Measurements from ENCODE around the gene CREB3L4. TPM values are rescaled to one million over a fixed set of nuclear protein-coding genes. Genes with fewer than 3 reads are reported as not detected.

Gene CREB3L4
- total and polyA plus RNA-seq, 2 of the 13 experiments (the other 11 are each of a cell fraction or from before 2014, with no cell fraction given) = 9.9 to 18.7 TPM

DNA sequence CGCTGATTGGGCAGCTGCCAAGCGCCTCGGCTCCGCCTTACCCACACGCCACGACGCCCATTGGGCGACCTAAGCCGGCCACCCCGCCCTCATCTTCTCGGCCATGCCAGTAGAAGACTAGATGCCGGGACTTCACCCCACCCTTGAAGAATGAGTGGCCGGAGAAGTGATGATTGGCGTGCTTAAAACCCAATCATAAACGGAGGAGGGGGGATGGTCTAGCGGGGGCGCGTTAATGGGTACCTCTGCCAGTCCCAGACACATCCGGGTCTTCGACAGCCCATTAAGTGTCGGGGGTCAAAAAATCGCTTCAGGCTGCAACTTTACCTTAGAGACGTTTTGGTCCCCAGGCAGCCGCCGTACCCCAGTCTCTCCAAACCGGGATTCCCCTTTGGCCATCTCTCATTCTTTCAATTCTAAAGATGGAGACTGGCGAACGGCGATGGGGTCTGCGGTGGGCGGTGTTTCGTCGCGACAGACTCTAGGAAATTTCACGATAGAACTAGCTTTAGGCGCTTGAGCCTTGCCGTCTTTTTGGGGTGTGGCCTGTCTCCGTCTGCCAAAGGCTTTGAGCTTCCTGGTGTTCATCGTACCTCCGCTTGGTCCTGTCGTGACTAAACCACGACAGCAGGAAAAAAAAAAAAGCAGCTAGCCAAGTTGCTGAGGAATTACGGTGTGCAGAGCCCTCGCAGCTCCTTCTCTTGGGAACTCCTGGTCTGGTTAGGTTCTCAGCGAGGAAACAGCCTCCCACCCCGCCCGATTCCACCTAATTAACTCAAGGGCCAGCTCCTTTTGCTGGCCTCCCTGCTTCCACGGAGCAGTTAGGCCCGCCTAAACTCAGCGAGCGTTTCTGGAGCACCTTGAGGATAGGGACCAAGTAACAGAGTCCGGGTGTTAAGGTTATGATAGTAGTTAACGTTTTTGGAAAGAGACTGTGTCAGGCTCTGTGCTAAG, 44.5 kb upstream of the CREB3L4 start, which contains the start of gene GATAD2B (continued):
- TF ChIP-seq GTF3A (CRISPR knock-in tag; conservative IDR thresholded peaks at IDR 0.05) = no peak
- TF ChIP-seq, protein P1, sequence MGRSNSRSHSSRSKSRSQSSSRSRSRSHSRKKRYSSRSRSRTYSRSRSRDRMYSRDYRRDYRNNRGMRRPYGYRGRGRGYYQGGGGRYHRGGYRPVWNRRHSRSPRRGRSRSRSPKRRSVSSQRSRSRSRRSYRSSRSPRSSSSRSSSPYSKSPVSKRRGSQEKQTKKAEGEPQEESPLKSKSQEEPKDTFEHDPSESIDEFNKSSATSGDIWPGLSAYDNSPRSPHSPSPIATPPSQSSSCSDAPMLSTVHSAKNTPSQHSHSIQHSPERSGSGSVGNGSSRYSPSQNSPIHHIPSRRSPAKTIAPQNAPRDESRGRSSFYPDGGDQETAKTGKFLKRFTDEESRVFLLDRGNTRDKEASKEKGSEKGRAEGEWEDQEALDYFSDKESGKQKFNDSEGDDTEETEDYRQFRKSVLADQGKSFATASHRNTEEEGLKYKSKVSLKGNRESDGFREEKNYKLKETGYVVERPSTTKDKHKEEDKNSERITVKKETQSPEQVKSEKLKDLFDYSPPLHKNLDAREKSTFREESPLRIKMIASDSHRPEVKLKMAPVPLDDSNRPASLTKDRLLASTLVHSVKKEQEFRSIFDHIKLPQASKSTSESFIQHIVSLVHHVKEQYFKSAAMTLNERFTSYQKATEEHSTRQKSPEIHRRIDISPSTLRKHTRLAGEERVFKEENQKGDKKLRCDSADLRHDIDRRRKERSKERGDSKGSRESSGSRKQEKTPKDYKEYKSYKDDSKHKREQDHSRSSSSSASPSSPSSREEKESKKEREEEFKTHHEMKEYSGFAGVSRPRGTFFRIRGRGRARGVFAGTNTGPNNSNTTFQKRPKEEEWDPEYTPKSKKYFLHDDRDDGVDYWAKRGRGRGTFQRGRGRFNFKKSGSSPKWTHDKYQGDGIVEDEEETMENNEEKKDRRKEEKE (IDR thresholded peaks at IDR 0.05) = no peak
- TF ChIP-seq ZZZ3 (CRISPR knock-in tag; IDR thresholded peaks at IDR 0.05; ENCODE audit: borderline replicate concordance) = peak; percentile 74; the same call in 1 of the 2 replicates
- TF ChIP-seq ZNF839 (CRISPR knock-in tag; IDR thresholded peaks at IDR 0.05; ENCODE audit: borderline replicate concordance) = no peak
- TF ChIP-seq U2AF2 (IDR thresholded peaks at IDR 0.05; ENCODE audit: low read depth, low read length) = 0 out of 2 replicates have a peak, but pooled peaks have one; percentile 31
- no peak for TF ChIP-seq PRPF4 (IDR thresholded peaks at IDR 0.05; ENCODE audit: low read depth, low read length, poor library complexity, severe bottlenecking)
- peak; percentile 24; the same call in 1 of the 2 replicates for TF ChIP-seq MYC (CRISPR knock-in tag; IDR thresholded peaks at IDR 0.05; ENCODE audit: borderline replicate concordance)
- TF ChIP-seq ZNF136 (CRISPR knock-in tag; IDR thresholded peaks at IDR 0.05; ENCODE audit: low read depth) = no peak
- TF ChIP-seq SUZ12 (IDR thresholded peaks at IDR 0.05; ENCODE audit: low read depth, low read length) = no peak
- peak; percentile 79 for TF ChIP-seq FOXC1 (CRISPR knock-in tag; IDR thresholded peaks at IDR 0.05; ENCODE audit: borderline replicate concordance)
- TF ChIP-seq MAFK (conservative IDR thresholded peaks at IDR 0.05 in 1 of 2, IDR thresholded peaks at IDR 0.05 in 1 of 2; ENCODE audit: low read length in 2 of 2) = no peak
- peak; percentile 27; the same call in 1 of the 2 replicates for TF ChIP-seq ETV5 (CRISPR knock-in tag; IDR thresholded peaks at IDR 0.05; ENCODE audit: borderline replicate concordance)
- TF ChIP-seq MAFF (IDR thresholded peaks at IDR 0.05; ENCODE audit: low read depth, low read length) = no peak
- TF ChIP-seq ZSCAN29 (CRISPR knock-in tag; conservative IDR thresholded peaks at IDR 0.05) = peak; percentile 86
- peak; percentile 87 for TF ChIP-seq SKI (IDR thresholded peaks at IDR 0.05; ENCODE audit: partially characterized antibody)
- no peak for TF ChIP-seq KLF12 (CRISPR knock-in tag; IDR thresholded peaks at IDR 0.05; ENCODE audit: borderline replicate concordance)
- TF ChIP-seq, protein P2, sequence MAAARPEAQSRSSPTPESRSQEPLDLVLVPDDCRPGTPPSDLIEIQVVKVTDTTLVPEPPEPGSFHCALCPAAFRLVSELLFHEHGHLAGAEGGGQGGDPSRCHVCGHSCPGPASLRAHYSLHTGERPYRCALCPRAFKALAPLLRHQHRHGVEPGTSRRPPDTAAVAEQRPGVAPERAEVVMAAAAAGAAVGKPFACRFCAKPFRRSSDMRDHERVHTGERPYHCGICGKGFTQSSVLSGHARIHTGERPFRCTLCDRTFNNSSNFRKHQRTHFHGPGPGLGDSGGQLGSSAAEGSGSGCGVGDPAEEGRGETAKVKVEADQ (CRISPR knock-in tag; IDR thresholded peaks at IDR 0.05; ENCODE audit: borderline replicate concordance) = no peak
- peak; percentile 58; the same call in 1 of the 2 replicates for TF ChIP-seq SP140L (CRISPR knock-in tag; IDR thresholded peaks at IDR 0.05; ENCODE audit: borderline replicate concordance)
- TF ChIP-seq RFX3 (CRISPR knock-in tag; IDR thresholded peaks at IDR 0.05) = no peak
- 0 out of 2 replicates have a peak, but pooled peaks have one; percentile 64 for TF ChIP-seq ELF4 (CRISPR knock-in tag; IDR thresholded peaks at IDR 0.05; ENCODE audit: borderline replicate concordance)
- TF ChIP-seq ZNF230 (CRISPR knock-in tag; IDR thresholded peaks at IDR 0.05) = peak; percentile 63
- TF ChIP-seq PHB2 (IDR thresholded peaks at IDR 0.05; ENCODE audit: partially characterized antibody) = no peak
- TF ChIP-seq HES4 (CRISPR knock-in tag; IDR thresholded peaks at IDR 0.05; ENCODE audit: borderline replicate concordance) = peak; percentile 63; the same call in 1 of the 2 replicates
- no peak for TF ChIP-seq ZSCAN25 (CRISPR knock-in tag; IDR thresholded peaks at IDR 0.05)
- TF ChIP-seq SIX1 (CRISPR knock-in tag; IDR thresholded peaks at IDR 0.05; ENCODE audit: borderline replicate concordance) = no peak
- TF ChIP-seq SALL1 (CRISPR knock-in tag; IDR thresholded peaks at IDR 0.05) = peak; percentile 60; the same call in 1 of the 2 replicates

All from HepG2 (cell line).